GM18505 (cell line): ENCODE results near the gene ADTRP.
"Not testable (repeated sequence)": the region's sequence is repeated elsewhere in the genome, so short reads cannot be mapped to it uniquely, and the experiment has no call there.

Source experiments
- ATAC-seq: cut with Tn5 transposase; IDR thresholded peaks from one replicate; pipeline ENCODE4 v1.9.1; 2021; ENCODE audit not compliant: unreplicated experiment
- POLR2A ChIP-seq: IDR thresholded peaks from 4 replicates; pipeline ENCODE4 v1.6.1; 2011; ENCODE audit warnings: borderline replicate concordance; ENCODE audit not compliant: insufficient read depth, insufficient read length; ENCODE audit errors: extremely low read depth

ADTRP gene

GRCh38 chr6:11703725-11704124 is 74.9 kb downstream of the ADTRP start:
- TF ChIP-seq POLR2A: no peak
- ATAC-seq: no peak

DNA sequence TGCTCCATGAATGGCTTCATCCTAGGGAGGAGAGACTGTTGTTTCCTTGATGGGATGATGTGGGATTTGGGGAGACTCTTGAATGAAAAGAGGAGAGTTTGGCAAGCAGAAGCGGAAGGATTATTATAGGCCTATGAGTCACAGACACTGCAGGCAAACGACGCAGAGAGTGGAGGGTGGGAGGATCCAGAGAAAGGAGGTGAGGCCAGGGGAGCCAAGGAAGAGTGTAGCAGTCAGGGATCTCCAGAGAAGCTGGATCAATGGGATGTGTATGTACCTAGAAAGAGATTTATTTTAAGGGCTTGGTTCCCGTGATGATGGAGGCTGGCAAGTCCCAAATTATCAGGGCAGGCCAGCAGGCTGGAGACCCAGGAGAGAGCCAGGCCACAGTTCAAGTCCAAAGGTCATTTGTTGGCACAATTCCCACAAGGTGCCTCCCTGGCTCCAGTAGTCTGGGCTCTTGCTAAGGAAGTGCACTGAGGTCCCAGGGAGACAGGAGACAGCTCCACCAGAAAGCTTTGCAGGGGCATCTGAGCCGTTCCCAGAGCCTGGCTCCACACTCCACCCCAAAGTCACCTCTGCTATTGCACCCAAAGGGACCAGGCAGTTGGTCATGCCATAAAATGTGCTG is 76.0 kb downstream of the ADTRP start:
- TF ChIP-seq POLR2A: no peak
- no peak for ATAC-seq

GRCh38 chr6:11702089-11702488 is 76.5 kb downstream of the ADTRP start:
- TF ChIP-seq POLR2A: no peak
- ATAC-seq: no peak

- no peak for TF ChIP-seq POLR2A
- ATAC-seq: no peak
Measured at GRCh38 chr6:11701573-11701972, 77.0 kb downstream of the ADTRP start.

DNA sequence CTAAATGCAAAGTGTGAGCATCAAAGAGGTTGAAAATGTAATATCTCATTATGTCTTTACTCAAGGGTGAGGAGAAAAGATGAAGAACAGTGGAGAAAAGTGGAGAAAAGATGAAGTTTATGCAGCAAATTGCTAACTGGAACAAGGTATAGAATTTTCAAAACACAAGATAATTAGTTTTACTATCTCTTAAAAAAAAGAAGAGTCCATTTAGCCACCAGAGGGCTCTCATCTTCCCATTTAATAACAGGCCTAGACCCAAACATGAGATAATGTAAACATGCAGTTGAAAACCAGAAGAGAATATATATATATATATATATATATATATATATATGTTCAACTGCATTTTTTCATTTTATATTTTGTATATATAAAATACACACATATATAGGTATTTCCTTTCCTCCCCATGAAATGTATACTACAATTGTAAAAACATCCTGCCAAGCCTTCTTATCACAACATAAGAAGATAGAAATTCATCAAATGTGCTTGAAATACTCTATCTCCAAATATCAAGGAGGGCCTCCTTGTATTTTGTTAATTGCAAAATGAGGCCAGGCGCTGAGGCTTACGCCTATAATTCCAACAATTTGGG is 78.4 kb downstream of the ADTRP start:
- no peak for ATAC-seq
- no peak for TF ChIP-seq POLR2A

DNA sequence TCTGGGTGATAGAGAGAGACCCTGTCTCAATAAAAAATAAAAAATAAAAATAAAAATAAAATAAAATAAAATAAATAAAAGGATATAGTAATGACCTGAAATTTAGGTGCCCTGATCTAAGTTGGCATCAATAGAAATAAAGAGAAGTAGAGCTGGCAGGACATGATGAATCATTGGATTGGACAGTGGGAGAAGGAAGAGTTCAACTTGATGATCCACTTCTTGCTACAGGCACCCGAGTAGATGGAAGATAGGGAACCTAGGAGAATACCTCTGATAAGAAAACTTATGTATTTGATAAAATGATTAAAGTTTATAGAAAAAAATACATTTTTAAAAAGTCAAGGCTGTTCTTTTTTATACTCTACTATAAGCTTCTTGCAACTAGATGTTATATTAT is 79.0 kb downstream of the ADTRP start:
- TF ChIP-seq POLR2A: no peak

DNA sequence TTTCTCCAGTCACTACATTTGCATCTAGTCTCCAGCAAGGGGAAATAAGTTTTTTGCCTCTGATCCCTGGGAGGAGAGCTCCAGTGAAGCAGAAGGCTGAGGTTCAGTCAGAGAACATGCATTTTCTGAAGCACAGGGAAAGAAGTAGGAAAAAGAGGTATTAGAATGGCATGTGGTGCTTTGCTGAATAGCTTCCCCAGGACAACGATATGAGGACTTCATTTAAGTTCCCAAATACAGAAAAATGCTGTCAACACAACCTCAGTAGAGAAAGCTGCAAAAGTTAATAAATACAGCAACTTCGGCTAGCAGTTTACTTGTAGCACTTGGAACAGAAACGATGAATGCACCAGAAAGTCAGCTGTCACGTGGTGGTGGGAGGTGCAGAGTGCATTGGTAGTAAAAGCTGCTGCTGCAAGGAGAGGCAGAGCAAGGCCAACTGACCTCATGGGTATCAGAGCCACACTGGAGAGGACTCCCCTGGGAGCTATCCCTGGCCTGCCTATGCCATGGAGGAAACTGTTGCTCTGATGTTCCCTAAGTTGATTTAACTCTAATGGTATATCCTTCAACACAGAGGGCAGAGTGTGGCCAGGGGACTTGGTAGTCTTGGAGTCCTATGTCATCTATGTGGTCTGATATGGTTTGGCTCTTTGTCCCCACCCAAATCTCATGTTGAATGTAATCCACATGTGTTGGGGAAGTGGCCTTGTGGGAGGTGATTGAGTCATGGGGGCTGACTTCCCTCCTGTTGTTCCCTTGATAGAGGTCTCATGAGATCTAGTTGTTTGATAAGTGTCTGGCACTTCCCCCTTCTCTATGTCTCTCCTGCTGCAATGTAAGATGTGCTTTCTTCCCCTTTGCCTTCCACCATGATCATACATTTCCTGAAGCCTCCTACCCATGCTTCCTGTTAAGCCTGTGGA is 85.9 kb downstream of the ADTRP start:
- TF ChIP-seq POLR2A: no peak
- ATAC-seq: no peak

More for the DNA sequence above, 79.0 kb downstream of the ADTRP start:
- no peak for ATAC-seq

DNA sequence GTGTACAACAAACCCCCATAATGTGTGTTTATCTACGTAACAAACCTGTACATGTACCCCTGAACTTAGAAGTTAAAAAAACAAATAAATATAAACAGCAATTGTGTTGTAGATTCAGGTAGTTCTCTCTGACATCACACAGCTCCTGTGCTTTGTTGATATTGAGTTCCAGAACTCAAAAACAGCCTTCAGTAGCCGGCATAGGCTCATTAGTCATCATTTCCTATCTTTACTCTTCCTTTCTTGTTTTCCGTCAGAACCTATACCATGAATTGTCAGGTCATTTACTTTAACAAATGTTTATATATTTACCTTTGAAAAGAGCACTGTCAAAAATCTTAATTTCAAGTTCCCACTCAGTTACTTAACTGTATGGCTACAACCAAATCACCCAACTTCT is 88.8 kb downstream of the ADTRP start:
- no peak for ATAC-seq
- no peak for TF ChIP-seq POLR2A

GRCh38 chr6:11689400-11689799 is 89.2 kb downstream of the ADTRP start:
- ATAC-seq: not testable (repeated sequence)

GRCh38 chr6:11688425-11688709 is 90.2 kb downstream of the ADTRP start:
- no peak for TF ChIP-seq POLR2A
- no peak for ATAC-seq

GRCh38 chr6:11685481-11686093 is 93.0 kb downstream of the ADTRP start:
- ATAC-seq: no peak
- TF ChIP-seq POLR2A: no peak

GRCh38 chr6:11684901-11685480 is 93.6 kb downstream of the ADTRP start:
- no peak for ATAC-seq
- TF ChIP-seq POLR2A: no peak

DNA sequence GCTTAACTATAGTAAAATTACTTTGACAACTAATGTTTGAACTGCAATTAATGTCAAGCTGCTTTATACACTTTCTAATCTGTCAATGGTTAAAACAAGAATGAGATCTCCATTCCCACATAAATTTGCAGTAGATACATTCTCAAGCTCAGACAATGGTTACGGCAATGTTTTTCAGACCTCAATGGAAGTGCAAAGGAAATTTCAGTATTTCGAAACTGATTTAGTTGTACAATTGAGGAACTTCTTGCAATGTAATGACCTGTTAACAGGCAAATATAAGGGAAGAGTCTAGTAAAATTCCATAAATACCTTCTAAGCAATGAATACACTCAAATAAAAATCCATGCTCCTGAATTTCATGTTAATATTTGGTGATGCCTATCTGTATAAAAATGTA is 94.7 kb downstream of the ADTRP start:
- ATAC-seq: no peak
- TF ChIP-seq POLR2A: no peak
